G401 (cell line): ENCODE data around the gene PCSK5. TPM values are rescaled to one million over a fixed set of nuclear protein-coding genes. Genes with fewer than 3 reads are reported as not detected.
A peak's percentile ranks its signal among the peaks of the same experiment; 100 is the strongest.

ENCODE experiments used
- DNase-seq: peaks from one replicate; pipeline ENCODE4 v3.0.0-alpha.2; 2015; ENCODE audit warnings: low spot score
- in situ Hi-C: cut with HindIII; loops from 2 replicates; pipeline ENCODE4 v1.10.0; 2016; ENCODE audit warnings: low sequenced_read_pairs, mixed read lengths
- total RNA-seq: library from RNA; depleted of rRNA; stranded (reverse); fragments of >200 nt; shearing (Covaris generic); gene quantifications from 2 replicates; pipeline ENCODE4 v1.2.3, GENCODE V29; 2014

The PCSK5 gene
- total RNA-seq, 1 experiment from 2014 or later: 5.3 TPM

GRCh38 chr9:76095585-76095984, 205.1 kb downstream of the PCSK5 start:
- in situ Hi-C loops: no loop called here
- DNase-seq: no peak

- no peak for DNase-seq
- in situ Hi-C loops: no loop called here
Observed at GRCh38 chr9:76099516-76099915, 209.0 kb downstream of the PCSK5 start.

- in situ Hi-C loops: no loop called here
- no peak for DNase-seq
Observed at GRCh38 chr9:76101075-76101474, 210.6 kb downstream of the PCSK5 start.

- in situ Hi-C loops: no loop called here
- no peak for DNase-seq
Observed at GRCh38 chr9:76101491-76101890, 211.0 kb downstream of the PCSK5 start.

GRCh38 chr9:76101947-76102346, 211.5 kb downstream of the PCSK5 start:
- in situ Hi-C loops: no loop called here
- no peak for DNase-seq

GRCh38 chr9:76103531-76104315, 213.2 kb downstream of the PCSK5 start:
- in situ Hi-C loops: no loop called here
- DNase-seq: no peak

GRCh38 chr9:76107482-76107881, 217.0 kb downstream of the PCSK5 start:
- peak; percentile 24 for DNase-seq
- in situ Hi-C loops: no loop called here

GRCh38 chr9:76109953-76110352, 219.5 kb downstream of the PCSK5 start:
- DNase-seq: no peak
- in situ Hi-C loops: no loop called here

GRCh38 chr9:76112151-76112550, 221.7 kb downstream of the PCSK5 start:
- in situ Hi-C loops: no loop called here
- no peak for DNase-seq

- no peak for DNase-seq
- in situ Hi-C loops: no loop called here
Observed at GRCh38 chr9:76114144-76114543, 223.7 kb downstream of the PCSK5 start.

- no peak for DNase-seq
- in situ Hi-C loops: no loop called here
Observed at GRCh38 chr9:76115396-76115795, 224.9 kb downstream of the PCSK5 start.

GRCh38 chr9:76115982-76116646, 225.6 kb downstream of the PCSK5 start:
- in situ Hi-C loops: no loop called here
- DNase-seq: no peak

GRCh38 chr9:76116913-76117312, 226.4 kb downstream of the PCSK5 start:
- no peak for DNase-seq

GRCh38 chr9:76127637-76128036, 237.2 kb downstream of the PCSK5 start:
- no peak for DNase-seq
- in situ Hi-C loops: no loop called here

More at GRCh38 chr9:76116913-76117312, 226.4 kb downstream of the PCSK5 start:
- in situ Hi-C loops: no loop called here

- DNase-seq: no peak
- in situ Hi-C loops: no loop called here
Observed at GRCh38 chr9:76135902-76136301, 245.4 kb downstream of the PCSK5 start.

- in situ Hi-C loops: no loop called here
Observed at GRCh38 chr9:76136986-76137385, 246.5 kb downstream of the PCSK5 start.

GRCh38 chr9:76137931-76138330, 247.5 kb downstream of the PCSK5 start:
- DNase-seq: no peak
- in situ Hi-C loops: no loop called here

More at GRCh38 chr9:76136986-76137385, 246.5 kb downstream of the PCSK5 start:
- no peak for DNase-seq

- DNase-seq: no peak
- in situ Hi-C loops: no loop called here
Observed at GRCh38 chr9:76138360-76138759, 247.9 kb downstream of the PCSK5 start.

GRCh38 chr9:76143834-76144233, 253.4 kb downstream of the PCSK5 start:
- DNase-seq: no peak
- in situ Hi-C loops: no loop called here

- in situ Hi-C loops: no loop called here
- DNase-seq: no peak
Observed at GRCh38 chr9:76150013-76150412, 259.5 kb downstream of the PCSK5 start.

- no peak for DNase-seq
- in situ Hi-C loops: no loop called here
Observed at GRCh38 chr9:76151267-76151666, 260.8 kb downstream of the PCSK5 start.
